GM10266 (cell line): ENCODE results near the gene NDUFS2.

Experiments
- DNase-seq: peaks from one replicate; pipeline ENCODE4 v3.0.0; 2012; ENCODE audit errors: extremely low spot score
- CTCF ChIP-seq: IDR thresholded peaks from 2 replicates; pipeline ENCODE4 v1.5.1; 2012; ENCODE audit warnings: mild to moderate bottlenecking, low read depth; ENCODE audit not compliant: control insufficient read depth, insufficient read depth; ENCODE audit errors: missing control alignments

Gene NDUFS2

GRCh38 chr1:161189036-161189435 is 13.1 kb upstream of the NDUFS2 start:
- TF ChIP-seq CTCF, result no peak

GRCh38 chr1:161190962-161191521 is 11.1 kb upstream of the NDUFS2 start:
- DNase-seq, result no peak
- no peak for TF ChIP-seq CTCF

More at GRCh38 chr1:161189036-161189435, 13.1 kb upstream of the NDUFS2 start:
- no peak for DNase-seq

GRCh38 chr1:161191971-161192370 is 10.2 kb upstream of the NDUFS2 start:
- no peak for DNase-seq
- TF ChIP-seq CTCF, result no peak

GRCh38 chr1:161192476-161193465 is 9.4 kb upstream of the NDUFS2 start:
- DNase-seq, result peak; percentile 78
- TF ChIP-seq CTCF, result peak; percentile 96

- no peak for TF ChIP-seq CTCF
- DNase-seq, result no peak
Observed at GRCh38 chr1:161193561-161194235, 8.5 kb upstream of the NDUFS2 start.

GRCh38 chr1:161195171-161195570 is 7.0 kb upstream of the NDUFS2 start:
- no peak for TF ChIP-seq CTCF
- DNase-seq, result no peak

GRCh38 chr1:161196111-161196510 is 6.1 kb upstream of the NDUFS2 start:
- no peak for TF ChIP-seq CTCF
- no peak for DNase-seq
